Hematopoietic multipotent progenitor cell treated with erythropoietin and hydrocortisone succinate and interleukin-3 and kit ligand, for 4 days (in vitro differentiated cells): ENCODE data around the gene SHFL.
A peak's percentile ranks its signal among the peaks of the same experiment; 100 is the strongest.

ENCODE experiments used
- DNase-seq: peaks from one replicate; pipeline ENCODE4 v3.0.0-alpha.2; 2015

Gene SHFL

GRCh38 chr19:10135551-10136334, 49.6 kb downstream of the SHFL start:
- no peak for DNase-seq

GRCh38 chr19:10136936-10137335, 50.8 kb downstream of the SHFL start:
- DNase-seq = no peak

DNA sequence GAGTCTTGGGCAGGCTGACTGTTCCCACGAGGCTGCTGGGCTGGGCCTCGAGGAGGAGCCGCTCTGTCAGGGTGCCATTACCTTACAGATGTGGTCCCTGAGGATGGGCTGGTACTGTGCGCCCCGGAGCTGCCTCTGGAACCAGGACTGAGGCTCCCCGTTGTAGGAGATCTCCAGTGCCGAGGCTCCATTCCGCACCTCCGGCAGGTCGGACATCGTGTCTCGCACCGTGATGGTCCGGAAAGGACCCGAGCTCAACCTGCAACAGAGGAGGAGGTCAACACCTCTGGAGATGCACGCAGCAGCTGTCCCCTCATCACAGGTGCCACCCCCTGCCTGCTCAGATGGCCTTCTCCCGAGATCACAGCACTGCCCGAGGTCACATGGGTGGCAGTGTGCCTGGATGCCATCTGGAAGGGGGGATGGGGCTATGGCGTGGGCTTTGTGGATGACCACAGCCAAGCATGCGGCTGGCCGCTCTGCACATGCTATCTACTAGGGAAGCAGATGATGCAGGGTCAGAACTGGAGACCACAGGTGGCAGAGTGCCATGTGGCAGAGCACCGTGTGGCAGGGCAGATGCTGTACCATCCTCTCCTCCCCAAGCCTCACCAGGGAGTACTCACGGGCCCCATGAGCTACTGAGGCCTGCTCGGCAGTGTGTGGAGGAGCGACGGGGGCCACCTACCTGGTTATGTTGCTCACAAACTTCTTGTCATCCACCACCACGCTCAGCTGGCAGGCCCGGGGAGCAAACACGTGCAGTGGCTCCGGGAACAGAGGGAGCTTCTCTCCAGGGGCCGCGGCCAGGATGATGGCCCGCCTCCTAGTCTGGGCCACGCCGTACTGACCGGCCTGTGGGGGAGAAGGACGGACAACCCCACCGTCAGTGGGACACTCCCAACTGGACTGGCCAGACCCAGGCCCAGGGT, 51.9 kb downstream of the SHFL start:
- DNase-seq = peak; percentile 19

- DNase-seq = no peak
Observed at GRCh38 chr19:10138879-10139795, 53.0 kb downstream of the SHFL start.

DNA sequence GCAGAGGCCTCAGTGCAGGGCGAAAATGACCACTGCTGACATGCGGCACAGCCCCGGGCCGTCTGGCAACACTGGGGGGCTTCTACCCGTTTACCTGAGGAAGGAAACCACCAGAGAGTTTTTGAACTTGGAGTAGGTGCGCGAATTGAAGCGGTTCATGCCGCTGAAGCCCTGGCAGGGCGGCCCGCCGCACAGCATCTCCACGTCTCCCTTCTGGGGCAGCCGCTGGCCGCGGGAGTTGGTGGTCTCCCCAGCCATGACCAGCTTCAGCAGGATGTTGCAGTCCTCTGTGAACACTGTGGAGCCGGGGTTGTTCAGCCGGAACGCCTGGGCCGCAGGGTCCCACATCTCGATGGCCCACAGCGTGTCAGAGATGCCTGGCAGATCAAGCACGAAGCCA, 53.8 kb downstream of the SHFL start:
- no peak for DNase-seq

- DNase-seq = no peak
Observed at GRCh38 chr19:10141479-10141878, 55.4 kb downstream of the SHFL start.

GRCh38 chr19:10141973-10142372, 55.9 kb downstream of the SHFL start:
- DNase-seq = no peak
